OCI-M1 (cell line): ENCODE data around the gene ZNF417.
A peak's percentile ranks its signal among the peaks of the same experiment; 100 is the strongest.
"Not testable (repeated sequence)": the region's sequence is repeated elsewhere in the genome, so short reads cannot be mapped to it uniquely, and the experiment has no call there.

Experiments used
- DNase-seq: peaks from one replicate; lab custom pipeline; 2025; lab: John Stamatoyannopoulos, UW

The ZNF417 gene

DNA sequence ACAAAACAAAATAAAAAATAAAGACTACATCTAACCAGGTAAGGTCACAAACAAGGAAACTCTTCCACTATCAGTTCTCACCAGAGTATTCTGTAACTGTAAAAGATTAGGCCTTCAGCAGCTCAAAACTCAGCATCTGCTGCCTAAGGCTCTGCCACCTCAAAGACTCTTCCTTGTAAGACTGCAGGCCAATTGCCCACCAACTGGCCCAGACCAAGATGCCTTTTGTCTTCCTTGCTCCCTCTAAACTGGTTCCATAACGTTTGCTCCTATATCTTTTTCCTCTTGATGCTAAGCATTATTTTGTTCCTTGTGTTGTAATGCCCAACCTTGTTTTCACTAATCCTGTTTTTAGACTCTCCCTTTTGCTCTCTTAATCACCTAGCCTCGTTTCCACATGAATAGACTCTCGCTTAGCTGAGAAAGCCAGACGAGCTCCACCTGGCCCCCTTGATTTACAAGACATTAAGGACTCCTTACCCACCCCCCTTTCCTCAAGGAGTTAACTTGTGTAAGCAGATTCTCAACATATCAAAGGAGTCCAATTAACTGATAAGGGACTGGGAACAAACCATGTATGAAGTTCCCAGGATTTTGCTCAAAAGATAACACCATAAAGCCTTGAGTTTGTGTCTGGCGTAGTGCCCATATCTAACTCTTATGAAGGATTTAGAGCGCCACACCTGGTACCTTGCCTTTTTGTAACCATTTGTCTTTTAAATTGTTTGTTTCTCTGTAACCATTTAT, 29.0 kb downstream of the ZNF417 start:
- peak; percentile 62 for DNase-seq

DNA sequence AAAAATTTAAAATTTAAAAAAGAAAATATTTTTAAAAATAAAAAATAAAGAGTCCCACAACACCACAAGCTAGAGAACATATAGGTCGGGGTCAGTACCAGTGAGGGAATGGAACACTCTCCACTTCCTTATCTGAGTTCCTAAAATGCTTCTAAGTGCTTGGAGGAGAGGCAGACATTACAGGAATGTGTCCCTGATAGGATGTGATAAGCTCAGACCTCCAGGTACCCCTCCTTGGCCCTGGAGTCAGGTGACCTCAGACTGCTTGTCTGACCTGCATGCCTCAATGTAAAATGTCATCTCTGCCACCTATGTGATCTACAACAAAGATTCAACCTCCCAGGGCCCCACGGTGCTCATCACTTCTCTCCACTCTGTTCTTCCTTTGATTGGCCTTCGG, 30.3 kb downstream of the ZNF417 start:
- no peak for DNase-seq

DNA sequence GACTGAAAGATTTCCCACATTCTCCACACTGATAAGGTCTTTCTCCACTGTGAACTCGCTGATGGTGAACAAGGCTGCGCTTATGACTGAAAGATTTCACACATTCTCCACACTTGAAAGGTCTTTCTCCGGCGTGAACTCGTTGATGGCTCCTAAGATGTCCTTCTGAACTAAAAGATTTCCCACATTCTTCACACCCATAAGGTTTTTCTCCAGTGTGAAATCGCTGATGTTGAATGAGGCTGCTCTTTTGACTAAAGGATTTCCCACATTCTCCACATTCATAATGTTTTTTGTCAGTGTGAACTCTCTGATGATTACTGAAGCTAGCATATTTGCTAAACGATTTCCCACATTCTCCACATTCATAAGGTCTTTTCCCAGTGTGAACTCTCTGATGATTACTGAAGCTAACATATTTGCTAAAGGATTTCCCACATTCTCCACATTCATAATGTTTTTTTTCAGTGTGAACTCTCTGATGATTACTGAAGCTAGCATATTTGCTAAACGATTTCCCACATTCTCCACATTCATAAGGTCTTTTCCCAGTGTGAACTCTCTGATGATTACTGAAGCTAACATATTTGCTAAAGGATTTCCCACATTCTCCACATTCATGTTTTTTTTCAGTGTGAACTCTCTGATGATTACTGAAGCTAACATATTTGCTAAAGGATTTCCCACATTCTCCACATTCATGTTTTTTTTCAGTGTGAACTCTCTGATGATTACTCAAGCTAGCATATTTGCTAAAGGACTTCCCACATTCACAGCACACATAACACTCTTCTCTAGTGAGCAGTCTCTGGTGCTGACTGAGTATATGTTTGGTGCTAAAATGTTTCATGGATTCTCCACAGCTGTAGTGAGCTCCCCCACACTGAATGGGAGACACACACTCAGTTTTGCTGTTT, 42.3 kb downstream of the ZNF417 start:
- not testable (repeated sequence) for DNase-seq

DNA sequence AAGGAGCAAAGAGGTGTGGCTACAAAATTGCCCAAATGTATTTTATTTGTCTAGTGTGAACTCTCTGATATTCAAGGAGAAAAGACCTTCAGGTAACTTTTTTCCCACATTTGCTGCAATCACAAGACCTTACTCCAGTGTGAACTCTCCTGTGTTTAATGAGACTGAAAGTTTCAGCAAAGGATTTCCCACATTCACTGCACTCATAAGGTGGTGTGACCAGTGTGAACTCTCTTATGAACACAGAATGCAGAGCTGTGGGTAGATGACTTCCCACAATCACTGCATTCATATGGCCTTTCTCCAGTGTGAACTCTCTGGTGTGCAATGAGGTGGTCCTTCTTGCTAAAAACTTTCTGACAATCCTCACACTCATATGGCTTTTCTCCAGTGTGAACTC, 43.9 kb downstream of the ZNF417 start:
- DNase-seq, result no peak

DNA sequence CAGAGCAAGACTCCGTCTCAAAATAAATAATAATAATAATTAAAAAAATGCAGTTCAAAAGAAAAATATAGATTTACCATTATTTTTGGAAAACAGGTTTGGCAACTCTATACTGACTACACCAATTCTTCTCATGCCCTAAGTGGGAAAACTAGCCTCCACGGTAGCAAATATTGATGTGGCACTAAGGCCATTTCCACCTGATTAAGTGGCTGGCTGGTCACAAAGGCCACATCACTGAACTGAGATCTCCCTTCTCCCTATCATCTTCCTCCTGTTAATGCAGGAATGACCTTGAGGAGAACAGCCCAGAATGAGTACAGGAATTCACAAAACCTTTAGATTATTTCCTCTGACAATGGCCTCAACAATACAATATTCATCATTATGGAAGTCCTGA, 46.2 kb downstream of the ZNF417 start:
- DNase-seq, result no peak

DNA sequence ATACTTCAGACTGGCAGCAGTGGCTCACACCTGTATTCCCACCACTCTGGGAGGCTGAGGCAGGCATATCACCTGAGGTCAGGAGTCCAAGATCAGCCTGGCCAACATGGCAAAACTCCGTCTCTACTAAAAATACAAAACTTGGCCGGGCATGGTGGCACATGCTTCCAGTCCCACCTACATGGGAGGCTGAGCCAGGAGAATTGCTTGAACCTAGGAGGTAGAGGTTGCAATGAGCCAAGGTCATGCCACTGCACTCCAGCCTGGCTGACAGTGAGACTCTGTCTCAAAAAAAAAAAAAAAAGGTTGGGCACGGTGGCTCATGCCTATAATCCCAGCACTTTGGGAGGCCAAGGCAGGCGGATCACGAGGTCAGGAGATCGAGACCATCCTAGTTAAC, 46.7 kb downstream of the ZNF417 start:
- not testable (repeated sequence) for DNase-seq

DNA sequence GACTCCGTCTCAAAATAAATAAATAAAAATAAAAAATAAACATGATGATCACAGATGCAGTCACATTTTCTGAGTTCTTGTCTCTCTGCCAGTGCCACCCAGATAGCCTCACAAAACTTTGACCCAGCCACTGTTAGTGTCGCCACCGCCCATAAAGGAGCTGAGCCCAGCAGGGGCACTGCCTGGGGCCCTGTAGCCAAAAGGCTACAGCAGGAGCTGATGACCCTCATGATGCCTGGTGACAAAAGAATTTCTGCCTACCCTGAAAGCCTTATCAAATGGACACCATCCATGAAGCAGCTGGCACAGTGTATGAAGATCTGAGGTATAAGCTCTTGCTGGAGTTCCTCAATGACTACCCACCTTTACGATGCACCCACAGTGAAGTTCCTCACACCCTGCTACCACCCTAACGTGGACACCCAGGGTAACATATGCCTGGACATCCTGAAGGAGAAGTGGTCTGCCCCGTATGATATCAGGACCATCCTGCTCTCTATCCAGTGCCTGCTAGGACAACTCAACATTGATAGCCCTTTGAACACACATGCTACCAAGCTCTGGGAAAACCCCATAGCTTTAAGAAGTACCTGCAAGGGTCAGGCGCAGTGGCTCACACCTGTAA, 48.4 kb downstream of the ZNF417 start:
- no peak for DNase-seq
